ENCODE results near the gene UBTF.

- TF ChIP-seq ATF2 (IDR thresholded peaks at IDR 0.05; ENCODE audit: low read length): no peak
- no peak for TF ChIP-seq CTCF (IDR thresholded peaks at IDR 0.05; ENCODE audit: control extremely low read depth in 1 of 3, insufficient read depth in 1 of 3, low read depth in 1 of 3, low read length in 3 of 3)
- TF ChIP-seq ATF3 (IDR thresholded peaks at IDR 0.05; ENCODE audit: insufficient read depth, low read depth, low read length): no peak
Observed at GRCh38 chr17:44190481-44190880, 29.0 kb downstream of the UBTF start.
